GM18870 (cell line): ENCODE measurements around the gene L3MBTL4.

ENCODE experiments used
- ATAC-seq: cut with Tn5 transposase; IDR thresholded peaks from one replicate; pipeline ENCODE4 v1.9.1; 2021; ENCODE audit warnings: moderate library complexity; ENCODE audit not compliant: unreplicated experiment

L3MBTL4 gene

GRCh38 chr18:6004119-6004518 lies 410.6 kb downstream of the L3MBTL4 start:
- ATAC-seq: peak; percentile 65

- no peak for ATAC-seq
Observed at GRCh38 chr18:6001867-6002266, 412.8 kb downstream of the L3MBTL4 start.

- peak; percentile 97 for ATAC-seq
Observed at GRCh38 chr18:5998907-5999306, 415.8 kb downstream of the L3MBTL4 start.

GRCh38 chr18:5998166-5998881 lies 416.4 kb downstream of the L3MBTL4 start:
- peak; percentile 26 for ATAC-seq

GRCh38 chr18:5997361-5997760 lies 417.4 kb downstream of the L3MBTL4 start:
- ATAC-seq: no peak

- no peak for ATAC-seq
Observed at GRCh38 chr18:5995626-5996025, 419.1 kb downstream of the L3MBTL4 start.

- ATAC-seq: no peak
Observed at GRCh38 chr18:5993938-5994337, 420.8 kb downstream of the L3MBTL4 start.

- ATAC-seq: no peak
Observed at GRCh38 chr18:5992381-5992780, 422.3 kb downstream of the L3MBTL4 start.

- no peak for ATAC-seq
Observed at GRCh38 chr18:5987249-5987648, 427.5 kb downstream of the L3MBTL4 start.

- ATAC-seq: no peak
Observed at GRCh38 chr18:5986257-5986931, 428.3 kb downstream of the L3MBTL4 start.

GRCh38 chr18:5984245-5984644 lies 430.5 kb downstream of the L3MBTL4 start:
- ATAC-seq: no peak

GRCh38 chr18:5983488-5983887 lies 431.2 kb downstream of the L3MBTL4 start:
- no peak for ATAC-seq

GRCh38 chr18:5982332-5982731 lies 432.4 kb downstream of the L3MBTL4 start:
- ATAC-seq: peak; percentile 41

- ATAC-seq: no peak
Observed at GRCh38 chr18:5980721-5981120, 434.0 kb downstream of the L3MBTL4 start.

GRCh38 chr18:5979971-5980457 lies 434.7 kb downstream of the L3MBTL4 start:
- ATAC-seq: peak; percentile 62

GRCh38 chr18:5979176-5979888 lies 435.4 kb downstream of the L3MBTL4 start:
- ATAC-seq: no peak

GRCh38 chr18:5977022-5977421 lies 437.7 kb downstream of the L3MBTL4 start:
- ATAC-seq: no peak

- peak; percentile 70 for ATAC-seq
Observed at GRCh38 chr18:5975111-5976002, 439.4 kb downstream of the L3MBTL4 start.

- ATAC-seq: no peak
Observed at GRCh38 chr18:5974696-5975095, 440.0 kb downstream of the L3MBTL4 start.

GRCh38 chr18:5973099-5973498 lies 441.6 kb downstream of the L3MBTL4 start:
- ATAC-seq: no peak

- peak; percentile 43 for ATAC-seq
Observed at GRCh38 chr18:5972298-5972697, 442.4 kb downstream of the L3MBTL4 start.
